Osteoblast (primary cell): ENCODE measurements around the gene GPM6B. TPM values are rescaled to one million over a fixed set of nuclear protein-coding genes. Genes with fewer than 3 reads are reported as not detected.
A peak's percentile ranks its signal among the peaks of the same experiment; 100 is the strongest.

Source experiments
- DNase-seq: peaks from one replicate; pipeline ENCODE4 v3.0.0; 2011; ENCODE audit warnings: low spot score, mixed read lengths; ENCODE audit not compliant: insufficient read length; ENCODE audit errors: missing footprints
- H2AFZ ChIP-seq: 2 replicates; pipeline ENCODE4 v1.6.0; 2011; ENCODE audit warnings: mild to moderate bottlenecking, low read length
- H3K27ac ChIP-seq: 2 replicates; pipeline ENCODE4 v1.5.1; 2011; ENCODE audit warnings: mild to moderate bottlenecking, low read depth, low read length, moderate library complexity
- H3K27me3 ChIP-seq: 2 replicates; pipeline ENCODE4 v1.6.0; 2012; ENCODE audit warnings: mild to moderate bottlenecking, control low read depth, inconsistent platforms, low read length, moderate library complexity; ENCODE audit not compliant: insufficient read depth
- H3K36me3 ChIP-seq: 2 replicates; pipeline ENCODE4 v1.5.1; 2011; ENCODE audit warnings: mild to moderate bottlenecking, low read length, control low read depth, moderate library complexity; ENCODE audit not compliant: insufficient read depth
- H3K4me1 ChIP-seq: 2 replicates; pipeline ENCODE4 v1.5.1; 2011; ENCODE audit warnings: mild to moderate bottlenecking, low read length, control low read depth, moderate library complexity; ENCODE audit not compliant: insufficient read depth
- H3K4me2 ChIP-seq: 2 replicates; pipeline ENCODE4 v1.6.0; 2011; ENCODE audit warnings: mild to moderate bottlenecking, low read length; ENCODE audit not compliant: insufficient read depth
- H3K4me3 ChIP-seq: fragments of 200-600 bp; sonication (generic); 3 replicates; pipeline ENCODE4 v1.5.1; 2012; ENCODE audit warnings: mild to moderate bottlenecking, low read length, inconsistent platforms; ENCODE audit not compliant: insufficient read depth
- H3K79me2 ChIP-seq: 2 replicates; pipeline ENCODE4 v1.6.0; 2012; ENCODE audit warnings: mild to moderate bottlenecking, low read length, control low read depth, inconsistent platforms; ENCODE audit not compliant: insufficient read depth
- H3K9me3 ChIP-seq: 2 replicates; pipeline ENCODE4 v1.5.1; 2011; ENCODE audit warnings: low read depth, low read length, control low read depth
- H4K20me1 ChIP-seq: 2 replicates; pipeline ENCODE4 v1.6.0; 2012; ENCODE audit warnings: mild to moderate bottlenecking, low read length, control low read depth; ENCODE audit not compliant: insufficient read depth
- CTCF ChIP-seq: IDR thresholded peaks from 2 replicates; pipeline ENCODE4 v1.5.1; 2011; ENCODE audit warnings: mild to moderate bottlenecking, low read depth, low read length, moderate library complexity; ENCODE audit errors: extremely low read depth
- total RNA-seq: library from RNA; depleted of rRNA; stranded (reverse); fragments of >200 nt; gene quantifications from 2 replicates; pipeline ENCODE4 v1.2.3, GENCODE V29; 2012

The GPM6B gene
- total RNA-seq, 1 donor: 1.1 TPM

- Histone ChIP-seq H3K27ac (no peak overlapping the region), H2AFZ (no peak overlapping the region), H4K20me1 (no peaks in the 10 kb centered on the region), H3K36me3 (no peaks in the 10 kb centered on the region), H3K9me3 (no peaks in the 10 kb centered on the region), H3K4me3 (no peak overlapping the region), H3K79me2 (no peaks in the 10 kb centered on the region), H3K4me1 (peaks cover 5% of the 10 kb centered on the region), H3K27me3 (no peaks in the 10 kb centered on the region), H3K4me2 (no peak overlapping the region)
- DNase-seq: no peak
- TF ChIP-seq CTCF: no peak
Observed at GRCh38 chrX:13791559-13791958, 25.3 kb downstream of the GPM6B start.

- peak overlapping the region; percentile 5 for H3K4me2 ChIP-seq
- no peak for TF ChIP-seq CTCF
- no peak overlapping the region for H3K4me3 ChIP-seq
- no peaks in the 10 kb centered on the region for H4K20me1 ChIP-seq
- H3K36me3 ChIP-seq: no peaks in the 10 kb centered on the region
- H2AFZ ChIP-seq: no peak overlapping the region
- no peaks in the 10 kb centered on the region for H3K79me2 ChIP-seq
- H3K4me1 ChIP-seq: peaks cover 5% of the 10 kb centered on the region
- H3K27ac ChIP-seq: no peak overlapping the region
- H3K9me3 ChIP-seq: no peaks in the 10 kb centered on the region
- DNase-seq: no peak
- H3K27me3 ChIP-seq: no peaks in the 10 kb centered on the region
Observed at GRCh38 chrX:13791145-13791544, 25.7 kb downstream of the GPM6B start.

- no peaks in the 10 kb centered on the region for H3K9me3 ChIP-seq
- no peaks in the 10 kb centered on the region for H3K79me2 ChIP-seq
- DNase-seq: no peak
- H3K4me3 ChIP-seq: no peak overlapping the region
- H3K4me2 ChIP-seq: peak overlapping the region; percentile 5
- H3K36me3 ChIP-seq: no peaks in the 10 kb centered on the region
- H3K27me3 ChIP-seq: no peaks in the 10 kb centered on the region
- H4K20me1 ChIP-seq: no peaks in the 10 kb centered on the region
- no peak overlapping the region for H2AFZ ChIP-seq
- H3K4me1 ChIP-seq: peaks cover 5% of the 10 kb centered on the region
- TF ChIP-seq CTCF: no peak
- H3K27ac ChIP-seq: peak overlapping the region; percentile 3
Observed at GRCh38 chrX:13790206-13791131, 26.4 kb downstream of the GPM6B start.

- no peak for TF ChIP-seq CTCF
- H3K4me3 ChIP-seq: no peak overlapping the region
Observed at GRCh38 chrX:13786048-13786447, 30.8 kb downstream of the GPM6B start.

More at GRCh38 chrX:13786048-13786447, 30.8 kb downstream of the GPM6B start:
- no peak for DNase-seq
- Histone ChIP-seq H3K4me2 (no peak overlapping the region), H3K27ac (no peak overlapping the region), H4K20me1 (no peaks in the 10 kb centered on the region), H3K9me3 (no peaks in the 10 kb centered on the region), H3K36me3 (no peaks in the 10 kb centered on the region), H3K27me3 (peaks cover 4% of the 10 kb centered on the region), H3K79me2 (no peaks in the 10 kb centered on the region), H2AFZ (no peak overlapping the region), H3K4me1 (peaks cover 5% of the 10 kb centered on the region)
